HepG2 (cell line): ENCODE results near the gene HORMAD2. TPM values are rescaled to one million over a fixed set of nuclear protein-coding genes. Genes with fewer than 3 reads are reported as not detected.

ENCODE experiments used
- ATF7 ChIP-seq, 2 experiments: fragments of 450-650 bp in 1 of 2; sonication (generic) in 1 of 2; formaldehyde crosslinking in 1 of 2; IDR thresholded peaks; 2 replicates each; pipeline versions ENCODE4 v1.4.0 to v1.6.1; 2016 to 2020; ENCODE audit warnings: antibody characterized with exemption in 1 of 2, mild to moderate bottlenecking in 1 of 2, missing genetic modification reagents in 1 of 2
- CERS6 ChIP-seq: sonication (generic); formaldehyde crosslinking; IDR thresholded peaks from 2 replicates; pipeline ENCODE4 v1.5.0; 2020; ENCODE audit warnings: missing genetic modification reagents
- CREB3 ChIP-seq: sonication (generic); formaldehyde crosslinking; IDR thresholded peaks from 2 replicates; pipeline ENCODE4 v1.5.0; 2020; ENCODE audit warnings: missing genetic modification reagents
- FOXO1 ChIP-seq: sonication (generic); formaldehyde crosslinking; IDR thresholded peaks from 2 replicates; pipeline ENCODE4 v1.4.0; 2020; ENCODE audit warnings: missing genetic modification reagents
- IKZF5 ChIP-seq: IDR thresholded peaks from 2 replicates; pipeline ENCODE4 v1.6.1; 2018; ENCODE audit warnings: missing genetic modification reagents, mild to moderate bottlenecking, missing compliant biosample characterization
- SAFB2 ChIP-seq: sonication (generic); formaldehyde crosslinking; IDR thresholded peaks from 2 replicates; pipeline ENCODE4 v1.5.1; 2020; ENCODE audit warnings: missing genetic modification reagents, low read depth, mild to moderate bottlenecking, borderline replicate concordance
- TFE3 ChIP-seq: IDR thresholded peaks from 2 replicates; pipeline ENCODE4 v1.6.1; 2016
- TP53 ChIP-seq: sonication (generic); formaldehyde crosslinking; conservative IDR thresholded peaks from 2 replicates; pipeline ENCODE4 v1.4.0; 2020; ENCODE audit warnings: missing genetic modification reagents
- YY1 ChIP-seq: IDR thresholded peaks from 2 replicates; pipeline ENCODE4 v1.6.1; 2011; ENCODE audit warnings: low read length, low read depth, moderate library complexity, mild to moderate bottlenecking; ENCODE audit not compliant: insufficient read depth, insufficient replicate concordance
- ZBTB38 ChIP-seq: sonication (generic); formaldehyde crosslinking; IDR thresholded peaks from 2 replicates; pipeline ENCODE4 v1.5.1; 2020; ENCODE audit warnings: mild to moderate bottlenecking, missing genetic modification reagents
- ZEB1 ChIP-seq: IDR thresholded peaks from 2 replicates; pipeline ENCODE4 v1.6.1; 2012; ENCODE audit warnings: mild to moderate bottlenecking, low read depth, inconsistent platforms; ENCODE audit not compliant: insufficient replicate concordance
- ZFP90 ChIP-seq: sonication (generic); formaldehyde crosslinking; IDR thresholded peaks from 2 replicates; pipeline ENCODE4 v1.8.0; 2022; ENCODE audit warnings: missing genetic modification reagents, mild to moderate bottlenecking, inconsistent platforms, borderline replicate concordance
- ZNF318 ChIP-seq: sonication (generic); formaldehyde crosslinking; IDR thresholded peaks from 2 replicates; pipeline ENCODE4 v1.4.0; 2020; ENCODE audit warnings: mild to moderate bottlenecking, missing genetic modification reagents
- ZNF709 ChIP-seq: sonication (generic); formaldehyde crosslinking; IDR thresholded peaks from 2 replicates; pipeline ENCODE4 v1.5.0; 2020; ENCODE audit warnings: mild to moderate bottlenecking, missing genetic modification reagents
- ZNF891 ChIP-seq: sonication (generic); formaldehyde crosslinking; IDR thresholded peaks from 2 replicates; pipeline ENCODE4 v1.5.0; 2020; ENCODE audit warnings: mild to moderate bottlenecking, missing genetic modification reagents
- ZSCAN29 ChIP-seq: sonication (generic); formaldehyde crosslinking; conservative IDR thresholded peaks from 2 replicates; pipeline ENCODE4 v1.4.0; 2020; ENCODE audit warnings: mild to moderate bottlenecking, missing genetic modification reagents
- polyA plus RNA-seq, 8 experiments: library from polyadenylated mRNA; depleted of rRNA in 3 of 8; stranded (reverse) in 7 of 8; unstranded in 1 of 8; fragments of >200 nt; fragmentation: Illumina TruSeq in 4 of 8; extraction: Trizol in 4 of 8; gene quantifications; 2 replicates each; pipeline versions ENCODE4 v1.2.1 to v1.2.3, GENCODE V29; 2011 to 2016; ENCODE audit warnings: low read depth in 4 of 8, missing spikeins in 1 of 8, mixed read lengths in 1 of 8; ENCODE audit not compliant: insufficient read depth in 1 of 8
- total RNA-seq, 5 experiments: library from RNA; depleted of rRNA; stranded (reverse); fragments of >200 nt; fragmentation: Illumina TruSeq; extraction: Trizol; gene quantifications; 2 replicates each; pipeline ENCODE4 v1.2.3, GENCODE V29; 2016; ENCODE audit warnings: low read depth in 1 of 5

HORMAD2 gene
- total and polyA plus RNA-seq, 2 of the 13 experiments (the other 11 are each of a cell fraction or from before 2014, with no cell fraction given): not detected

GRCh38 chr22:30210235-30210909 is 130.1 kb downstream of the HORMAD2 start (continued):
- TF ChIP-seq YY1 (no peak), ZNF318 (CRISPR knock-in tag) (no peak), ZNF709 (CRISPR knock-in tag) (no peak), CERS6 (CRISPR knock-in tag) (no peak), CREB3 (CRISPR knock-in tag) (no peak), FOXO1 (CRISPR knock-in tag) (no peak; the same call in 1 of the 2 replicates), ZEB1 (no peak), IKZF5 (CRISPR knock-in tag) (peak; percentile 21; the same call in 1 of the 2 replicates), SAFB2 (no peak), TP53 (CRISPR knock-in tag) (no peak), TFE3 (CRISPR knock-in tag) (peak; percentile 45; the same call in 1 of the 2 replicates), ZNF891 (CRISPR knock-in tag) (no peak), ATF7 (IDR thresholded peaks at IDR 0.05) (no peak), ATF7 (CRISPR knock-in tag; IDR thresholded peaks at IDR 0.05) (no peak), ZBTB38 (CRISPR knock-in tag) (no peak), ZFP90 (CRISPR knock-in tag) (no peak), ZSCAN29 (CRISPR knock-in tag) (0 out of 2 replicates have a peak, but pooled peaks have one; percentile 30)
